K562 (cell line): Measurements from ENCODE around the gene C17orf50. TPM values are rescaled to one million over a fixed set of nuclear protein-coding genes. Genes with fewer than 3 reads are reported as not detected.

Experiments used
- CHAMP1 ChIP-seq: fragments of 450-650 bp; IDR thresholded peaks from 2 replicates; pipeline ENCODE4 v1.6.1; 2016; ENCODE audit warnings: mild to moderate bottlenecking
- HMGN3 ChIP-seq: IDR thresholded peaks from 2 replicates; pipeline ENCODE4 v1.6.1; 2011; ENCODE audit warnings: borderline replicate concordance, low read depth, mild to moderate bottlenecking, mixed read lengths, low read length; ENCODE audit not compliant: insufficient read length; ENCODE audit errors: extremely low read depth
- SFPQ ChIP-seq: fragments of 200-400 bp; formaldehyde crosslinking; IDR thresholded peaks from 2 replicates; pipeline ENCODE4 v1.6.1; 2017; ENCODE audit warnings: mild to moderate bottlenecking, low read depth, low read length, moderate library complexity
- U2AF1 ChIP-seq: fragments of 200-400 bp; formaldehyde crosslinking; optimal IDR thresholded peaks from 2 replicates; pipeline ENCODE3; 2017; ENCODE audit warnings: mild to moderate bottlenecking, low read depth, low read length, moderate library complexity
- ZBTB2 ChIP-seq: fragments of 450-650 bp; IDR thresholded peaks from 2 replicates; pipeline ENCODE4 v1.6.1; 2016; ENCODE audit warnings: antibody characterized with exemption
- ZMIZ1 ChIP-seq, 2 experiments: fragments of 150-350 bp in 1 of 2; IDR thresholded peaks; 2 replicates each; pipeline ENCODE4 v1.6.1; 2012 to 2016; ENCODE audit warnings: low read depth in 2 of 2, low read length in 2 of 2, mild to moderate bottlenecking in 1 of 2, moderate library complexity in 1 of 2
- polyA plus RNA-seq, 8 experiments: library from polyadenylated mRNA; depleted of rRNA in 4 of 8; stranded (reverse) in 5 of 8; unstranded in 3 of 8; fragments of >200 nt; fragmentation: Nextera tagmentation in 2 of 8; fragmentation: Illumina TruSeq in 1 of 8; extraction: Ambion mirVana in 2 of 8; extraction: Trizol in 1 of 8; gene quantifications; 2 replicates each; pipeline versions ENCODE4 v1.2.1 to v1.2.3, GENCODE V29; 2011 to 2014; ENCODE audit warnings: inconsistent platforms in 1 of 8, missing spikeins in 1 of 8
- total RNA-seq, 7 experiments: library from RNA; depleted of rRNA in 6 of 7; stranded (reverse); fragments of >200 nt in 6 of 7; fragmentation: Illumina TruSeq in 2 of 7; extraction: Trizol in 2 of 7; gene quantifications; 2 replicates each; pipeline versions ENCODE4 v1.2.1 to v1.2.3, GENCODE V29; 2011 to 2021; ENCODE audit warnings: low replicate concordance in 1 of 7

C17orf50 gene
- total and polyA plus RNA-seq, 9 of the 15 experiments (the other 6 are each of a cell fraction or from before 2014, with no cell fraction given): not detected

GRCh38 chr17:35764123-35764991, 3.7 kb downstream of the C17orf50 start (continued):
- TF ChIP-seq ZMIZ1 (IDR thresholded peaks at IDR 0.05; ENCODE audit: low read depth in 2 of 2, low read length in 2 of 2) (no peak), ZBTB2 (no peak), HMGN3 (peak; percentile 66), U2AF1 (peak; percentile 53), CHAMP1 (no peak), SFPQ (no peak)
